OCI-LY7 (cell line): ENCODE data around the gene KRI1. TPM values are rescaled to one million over a fixed set of nuclear protein-coding genes. Genes with fewer than 3 reads are reported as not detected.

Source experiments
- BruUV-seq: library from RNA; stranded (reverse); fragments of 400-500 nt; replicated peaks from 2 replicates; lab custom pipeline; 2021; lab: Mats Ljungman, UMichigan
- CTCF ChIA-PET: fragments of 300-600 bp; sonication (Branson Sonifier 250); formaldehyde crosslinking; loops from one replicate; lab custom pipeline; 2022; ENCODE audit warnings: antibody characterized with exemption; ENCODE audit not compliant: unreplicated experiment; lab: Charles Lee
- POLR2A ChIA-PET: fragments of 300-600 bp; sonication (Branson Sonifier 250); formaldehyde crosslinking; loops from one replicate; lab custom pipeline; 2022; ENCODE audit warnings: antibody characterized with exemption; lab: Charles Lee
- DNase-seq: peaks from one replicate; pipeline ENCODE4 v3.0.0-alpha.2; 2015; ENCODE audit warnings: low spot score
- H2AFZ ChIP-seq: fragments of 200-600 bp; sonication (generic), shearing (Covaris generic); 2 replicates; pipeline ENCODE4 v1.6.1; 2014; ENCODE audit warnings: mild to moderate bottlenecking, antibody characterized with exemption, low read length, moderate library complexity
- H3K27ac ChIP-seq: fragments of 200-600 bp; sonication (generic); 2 replicates; pipeline ENCODE4 v1.5.1; 2014; ENCODE audit warnings: mixed run types, low read depth, mild to moderate bottlenecking, moderate library complexity, low read length, inconsistent platforms; ENCODE audit not compliant: poor library complexity, severe bottlenecking
- H3K36me3 ChIP-seq: fragments of 200-600 bp; sonication (generic); 2 replicates; pipeline ENCODE4 v1.6.1; 2014; ENCODE audit warnings: mild to moderate bottlenecking, antibody characterized with exemption, low read length, moderate library complexity, mixed read lengths; ENCODE audit not compliant: insufficient read depth
- H3K4me1 ChIP-seq: fragments of 200-600 bp; sonication (generic); 2 replicates; pipeline ENCODE4 v1.5.1; 2014; ENCODE audit warnings: mild to moderate bottlenecking, low read length; ENCODE audit not compliant: insufficient read depth, poor library complexity, severe bottlenecking
- H3K4me2 ChIP-seq: fragments of 200-600 bp; sonication (generic); 2 replicates; pipeline ENCODE4 v1.6.1; 2014; ENCODE audit warnings: mild to moderate bottlenecking, low read length
- H3K4me3 ChIP-seq: fragments of 200-600 bp; sonication (generic); 2 replicates; pipeline ENCODE4 v1.5.1; 2014; ENCODE audit warnings: mild to moderate bottlenecking, low read depth, low read length; ENCODE audit not compliant: poor library complexity, severe bottlenecking
- H3K79me2 ChIP-seq: fragments of 200-600 bp; sonication (generic); 2 replicates; pipeline ENCODE4 v1.6.1; 2016; ENCODE audit warnings: low read depth, mild to moderate bottlenecking, low read length, moderate library complexity, mixed read lengths; ENCODE audit not compliant: insufficient read depth
- H3K9me2 ChIP-seq: fragments of 200-600 bp; sonication (generic); 2 replicates; pipeline ENCODE4 v1.6.1; 2016; ENCODE audit warnings: mild to moderate bottlenecking, low read length, mixed read lengths; ENCODE audit not compliant: insufficient read depth
- H3K9me3 ChIP-seq: fragments of 200-600 bp; sonication (generic); 2 replicates; pipeline ENCODE4 v1.6.1; 2014; ENCODE audit warnings: mild to moderate bottlenecking, mixed run types, low read length, mixed read lengths
- H4K20me1 ChIP-seq: fragments of 200-600 bp; sonication (generic); 2 replicates; pipeline ENCODE4 v1.6.1; 2014; ENCODE audit warnings: mild to moderate bottlenecking, antibody characterized with exemption, low read length, moderate library complexity, mixed read lengths; ENCODE audit not compliant: insufficient read depth
- CTCF ChIP-seq: fragments of 200-600 bp; sonication (generic); conservative IDR thresholded peaks from 2 replicates; pipeline ENCODE4 v1.5.1; 2014; ENCODE audit warnings: mild to moderate bottlenecking, antibody characterized with exemption, low read length, moderate library complexity, mixed read lengths
- EZH2phosphoT487 ChIP-seq: fragments of 200-600 bp; sonication (generic); IDR thresholded peaks from 2 replicates; pipeline ENCODE4 v1.6.1; 2018; ENCODE audit warnings: low read depth, borderline replicate concordance, mild to moderate bottlenecking, mixed run types, antibody characterized with exemption, low read length, moderate library complexity, mixed read lengths
- intact Hi-C: fragments of 100-400 bp; cut with micrococcal nuclease; formaldehyde crosslinking; loops from one replicate; pipeline ENCODE4 v1.10.0; 2022; ENCODE audit not compliant: unreplicated experiment
- total RNA-seq, 2 experiments: library from RNA; depleted of rRNA in 1 of 2; stranded (reverse); fragments of >200 nt in 1 of 2; shearing (Covaris generic) in 1 of 2; gene quantifications; 2 replicates each; pipeline ENCODE4 v1.2.3, GENCODE V29; 2014 to 2022

The KRI1 gene
- total RNA-seq, 2 experiments from 2014 or later = 53.6 to 58.4 TPM

- peak overlapping the region; percentile 95 for H3K27ac ChIP-seq
- H4K20me1 ChIP-seq = no peaks in the 10 kb centered on the region
- POLR2A ChIA-PET = no interaction called here
- BruUV-seq = no TSS peak
- H3K79me2 ChIP-seq = peaks cover 31% of the 10 kb centered on the region
- DNase-seq = no peak
- peak overlapping the region; percentile 76 for H3K4me3 ChIP-seq
- intact Hi-C loops = loop anchor here (2.0 to 10.0 kb wide), 6 partner anchors 85 to 307 kb away; partner anchors contain the start of genes CARM1, ICAM3, ILF3 and RAVER1
- TF ChIP-seq CTCF = no peak
- no peak for TF ChIP-seq EZH2phosphoT487
- H3K36me3 ChIP-seq = peaks cover 16% of the 10 kb centered on the region
- no peak overlapping the region for H2AFZ ChIP-seq
- H3K9me2 ChIP-seq = no peaks in the 10 kb centered on the region
- peaks cover 40% of the 10 kb centered on the region for H3K4me1 ChIP-seq
- H3K4me2 ChIP-seq = peak overlapping the region; percentile 89
- CTCF ChIA-PET = no interaction called here
- H3K9me3 ChIP-seq = no peaks in the 10 kb centered on the region
Measured at GRCh38 chr19:10567656-10568055, 1.8 kb upstream of the KRI1 start.

GRCh38 chr19:10566658-10567410 is 1.0 kb upstream of the KRI1 start:
- ChIA-PET CTCF (no interaction called here), POLR2A (interaction anchor here (0.6 to 0.7 kb wide), 2 partner anchors 14 to 60 kb away, joined by 3 to 4 read pairs; no protein-coding TSS in a partner anchor)

More at GRCh38 chr19:10566658-10567410, 1.0 kb upstream of the KRI1 start:
- BruUV-seq = no TSS peak
- Histone ChIP-seq H3K4me2 (peak overlapping the region; percentile 89), H3K9me3 (no peaks in the 10 kb centered on the region), H3K79me2 (peaks cover 31% of the 10 kb centered on the region), H3K4me3 (peak overlapping the region; percentile 76), H2AFZ (no peak overlapping the region), H3K9me2 (no peaks in the 10 kb centered on the region), H3K27ac (peak overlapping the region; percentile 81), H4K20me1 (no peaks in the 10 kb centered on the region), H3K36me3 (peaks cover 21% of the 10 kb centered on the region), H3K4me1 (peaks cover 33% of the 10 kb centered on the region)
- TF ChIP-seq CTCF (no peak), EZH2phosphoT487 (no peak)
- peak; percentile 45 for DNase-seq
- intact Hi-C loops = loop anchor here (5.0 to 10.0 kb wide), 5 partner anchors 85 to 308 kb away; partner anchors contain the start of genes CARM1, ICAM3, ILF3 and RAVER1
